Urinary bladder (tissue), 4 donors: ENCODE results near the gene EPS15. TPM values are rescaled to one million over a fixed set of nuclear protein-coding genes. Genes with fewer than 3 reads are reported as not detected.

Experiments
- DNase-seq: peaks from one replicate; pipeline ENCODE4 v3.0.0-alpha.2; 2015; ENCODE audit errors: extremely low spot score
- H3K27ac ChIP-seq: one replicate; pipeline ENCODE4 v1.5.1; 2013; ENCODE audit warnings: low read depth, mild to moderate bottlenecking, moderate library complexity
- H3K36me3 ChIP-seq: one replicate; pipeline ENCODE4 v1.6.1; 2013; ENCODE audit warnings: mild to moderate bottlenecking, moderate library complexity; ENCODE audit not compliant: insufficient read depth
- H3K4me1 ChIP-seq: one replicate; pipeline ENCODE4 v1.6.1; 2013; ENCODE audit warnings: mild to moderate bottlenecking, moderate library complexity; ENCODE audit not compliant: insufficient read depth
- H3K4me3 ChIP-seq: one replicate; pipeline ENCODE4 v1.5.1; 2013; ENCODE audit warnings: low read depth, low read length
- WGBS: extraction: QIAGEN DNeasy Blood & Tissue Kit; methylation state at CpG from one replicate; pipeline ENCODE4 v1.1.7; 2013; 5-methylcytosine and 5-hydroxymethylcytosine counted together
- polyA plus RNA-seq: library from polyadenylated mRNA; stranded (reverse); fragments of 200-250 nt; gene quantifications from one replicate; pipeline ENCODE4 v1.2.3, GENCODE V29; 2013
- total RNA-seq: library from RNA; depleted of rRNA; stranded (reverse); fragments of >200 nt; gene quantifications from one replicate; pipeline ENCODE4 v1.2.3, GENCODE V29; 2014
- donor health status: healthy with polysubstance abuse.
- donor health status: healthy.

The EPS15 gene
- total and polyA plus RNA-seq, 2 donors = 21.5 to 96.2 TPM

- WGBS = 92% methylated on average over 5 of the region's 5 CpGs
- no peak for DNase-seq
- H3K4me3 ChIP-seq = no peak overlapping the region
- no peak overlapping the region for H3K27ac ChIP-seq
- H3K4me1 ChIP-seq = no peaks in the 10 kb centered on the region
- H3K36me3 ChIP-seq = no peaks in the 10 kb centered on the region
Measured at GRCh38 chr1:51435878-51436277, 83.2 kb downstream of the EPS15 start.

DNA sequence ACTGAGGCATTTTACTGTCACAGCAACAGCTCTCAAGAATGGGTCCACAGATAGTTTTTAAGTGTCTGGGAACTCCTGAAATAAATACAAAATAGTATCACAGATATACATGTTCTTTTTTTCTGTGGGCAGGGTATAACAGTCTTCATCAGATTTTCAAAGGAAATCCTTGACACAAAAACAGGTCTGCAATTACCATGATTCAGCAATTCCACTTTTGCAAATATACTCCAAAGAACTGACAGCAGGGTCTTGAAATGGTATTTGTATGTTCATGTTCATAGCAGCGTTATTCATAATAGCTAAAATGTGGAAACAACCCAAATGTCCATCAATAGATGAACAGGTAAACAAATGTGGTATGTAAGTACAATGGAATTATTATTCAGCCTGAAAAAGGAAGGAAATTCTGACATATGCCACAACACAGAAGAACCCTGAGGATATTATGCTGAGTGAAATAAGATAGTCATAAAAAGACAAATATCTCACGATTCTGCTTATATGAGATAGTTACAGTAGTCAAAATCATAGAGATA, 85.0 kb downstream of the EPS15 start:
- H3K36me3 ChIP-seq = peaks cover 2% of the 10 kb centered on the region
- no peak overlapping the region for H3K27ac ChIP-seq
- H3K4me1 ChIP-seq = no peaks in the 10 kb centered on the region
- DNase-seq = no peak
- 71% methylated on average over 2 of the region's 2 CpGs for WGBS
- no peak overlapping the region for H3K4me3 ChIP-seq

DNA sequence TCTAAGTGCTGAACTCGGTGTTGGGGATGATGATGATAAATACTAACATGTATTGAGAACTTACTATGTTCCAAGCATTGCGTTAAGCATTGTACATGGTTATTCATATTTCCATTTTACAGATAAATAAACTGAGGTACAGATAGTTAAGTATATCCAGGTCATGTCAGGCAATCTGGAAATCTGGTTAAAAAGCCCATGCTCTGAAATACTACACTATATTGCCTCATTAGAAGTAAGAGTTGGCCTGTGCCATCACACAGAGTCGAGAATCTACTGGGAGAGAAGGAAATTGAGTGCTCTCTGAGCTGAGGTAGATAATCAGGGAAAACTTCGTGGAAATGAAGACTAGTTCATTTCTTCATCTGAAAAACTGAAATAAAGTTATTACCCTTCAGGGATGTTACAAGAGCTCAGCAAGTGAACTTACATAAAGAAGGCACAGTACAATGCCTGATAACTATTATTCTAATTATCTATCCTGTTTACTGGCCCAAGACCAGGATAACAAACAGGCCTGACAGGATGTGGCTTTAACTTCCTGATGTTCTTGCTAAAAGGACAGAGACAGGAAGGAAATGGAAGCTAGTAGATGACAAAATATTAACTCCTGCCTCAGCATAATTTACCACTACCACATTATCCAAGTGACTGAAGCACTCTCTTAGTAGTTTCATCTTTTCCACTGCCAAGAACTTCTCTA, 85.6 kb downstream of the EPS15 start:
- Histone ChIP-seq H3K36me3 (peaks cover 2% of the 10 kb centered on the region), H3K4me1 (no peaks in the 10 kb centered on the region), H3K4me3 (no peak overlapping the region), H3K27ac (no peak overlapping the region)
- no peak for DNase-seq
- 84% methylated on average over 4 of the region's 4 CpGs for WGBS

DNA sequence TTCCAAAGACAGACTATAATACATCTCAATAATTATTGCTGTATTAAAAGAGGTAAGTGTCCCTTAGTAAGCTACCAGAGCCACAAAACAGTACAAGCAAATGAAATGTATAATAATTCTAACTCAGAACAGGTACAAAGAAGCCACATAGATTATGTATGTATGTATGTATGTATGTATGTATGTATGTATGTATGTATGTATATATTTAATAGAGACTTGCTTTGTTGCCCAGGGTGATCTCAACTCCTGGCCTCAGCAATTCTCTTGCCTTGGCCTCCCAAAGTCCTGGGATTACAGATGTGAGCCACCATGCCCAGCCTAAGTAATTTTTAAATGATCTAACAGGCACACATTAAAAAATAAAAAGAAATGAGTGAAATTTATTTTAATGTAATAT, 86.9 kb downstream of the EPS15 start:
- H3K4me1 ChIP-seq = no peaks in the 10 kb centered on the region
- no peak overlapping the region for H3K4me3 ChIP-seq
- DNase-seq = no peak
- no peak overlapping the region for H3K27ac ChIP-seq
- peaks cover 6% of the 10 kb centered on the region for H3K36me3 ChIP-seq

GRCh38 chr1:51427438-51427837, 91.6 kb downstream of the EPS15 start:
- H3K4me3 ChIP-seq = no peak overlapping the region
- H3K36me3 ChIP-seq = peaks cover 6% of the 10 kb centered on the region
- no peaks in the 10 kb centered on the region for H3K4me1 ChIP-seq
- WGBS = 99% methylated on average over 1 of the region's 1 CpG
- no peak for DNase-seq
- H3K27ac ChIP-seq = no peak overlapping the region

DNA sequence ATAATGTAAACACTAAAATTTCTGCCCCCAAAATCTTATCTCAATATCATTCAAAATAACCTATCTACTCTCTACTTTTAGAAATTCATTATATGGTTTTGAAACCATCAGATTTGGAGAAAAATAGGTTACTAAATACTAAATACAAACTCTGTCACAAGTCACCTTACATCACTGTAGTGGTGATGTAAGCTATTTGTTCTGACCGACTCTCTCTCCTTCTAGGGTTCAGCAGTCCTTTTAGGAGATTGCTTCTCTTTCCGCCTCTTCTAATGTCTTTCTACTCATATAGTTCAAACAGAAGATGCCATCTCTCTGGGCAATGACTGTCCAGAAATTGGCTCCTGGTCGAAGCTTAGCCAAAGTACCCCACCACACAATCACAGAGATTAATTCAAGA, 93.1 kb downstream of the EPS15 start:
- DNase-seq = no peak
- 85% methylated on average over 3 of the region's 3 CpGs for WGBS
- Histone ChIP-seq H3K27ac (no peak overlapping the region), H3K36me3 (peaks cover 6% of the 10 kb centered on the region), H3K4me1 (no peaks in the 10 kb centered on the region), H3K4me3 (no peak overlapping the region)

- H3K27ac ChIP-seq = no peak overlapping the region
- WGBS = 96% methylated on average over 1 of the region's 1 CpG
- H3K36me3 ChIP-seq = peaks cover 5% of the 10 kb centered on the region
Measured at GRCh38 chr1:51425273-51425672, 93.8 kb downstream of the EPS15 start.

DNA sequence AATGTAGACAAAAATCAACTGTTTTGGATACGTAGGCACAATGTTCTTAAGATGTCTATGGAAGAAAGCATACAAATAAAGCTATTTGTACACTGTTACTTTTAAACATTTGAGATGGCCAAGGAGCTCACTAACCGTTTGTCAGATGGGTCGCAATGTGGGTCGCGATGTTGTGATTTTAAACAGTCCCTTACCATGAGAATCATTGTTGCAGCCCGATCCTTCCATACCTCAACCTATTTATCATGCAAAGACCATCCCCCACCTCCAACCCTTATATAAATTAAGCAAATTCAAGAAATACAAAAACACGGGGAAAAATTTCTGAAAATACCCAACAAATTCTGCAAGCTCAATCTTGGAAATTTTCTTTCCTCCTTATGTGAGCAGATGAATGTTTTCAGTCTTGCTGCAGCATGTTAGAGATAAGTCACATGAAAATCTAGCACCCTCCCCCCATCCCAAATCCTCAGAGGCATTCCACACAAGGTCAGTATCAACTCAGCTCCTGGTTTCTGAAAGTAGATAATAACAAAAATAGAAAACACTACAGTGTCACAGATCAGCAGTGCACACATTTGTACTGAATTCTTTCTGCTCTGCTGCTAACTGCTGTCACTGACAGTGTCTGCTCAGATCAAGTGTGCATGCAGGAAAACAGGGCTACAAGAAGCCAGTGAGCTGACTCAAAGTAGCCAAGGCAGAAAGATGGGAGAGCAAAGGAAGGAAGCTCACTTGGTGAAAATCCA, 95.8 kb downstream of the EPS15 start:
- WGBS = 35% methylated on average over 7 of the region's 7 CpGs
- no peak overlapping the region for H3K27ac ChIP-seq
- H3K36me3 ChIP-seq = peaks cover 5% of the 10 kb centered on the region
- H3K4me3 ChIP-seq = no peak overlapping the region
- no peaks in the 10 kb centered on the region for H3K4me1 ChIP-seq
- DNase-seq = no peak

More at GRCh38 chr1:51425273-51425672, 93.8 kb downstream of the EPS15 start:
- DNase-seq = no peak
- no peak overlapping the region for H3K4me3 ChIP-seq
- no peaks in the 10 kb centered on the region for H3K4me1 ChIP-seq

DNA sequence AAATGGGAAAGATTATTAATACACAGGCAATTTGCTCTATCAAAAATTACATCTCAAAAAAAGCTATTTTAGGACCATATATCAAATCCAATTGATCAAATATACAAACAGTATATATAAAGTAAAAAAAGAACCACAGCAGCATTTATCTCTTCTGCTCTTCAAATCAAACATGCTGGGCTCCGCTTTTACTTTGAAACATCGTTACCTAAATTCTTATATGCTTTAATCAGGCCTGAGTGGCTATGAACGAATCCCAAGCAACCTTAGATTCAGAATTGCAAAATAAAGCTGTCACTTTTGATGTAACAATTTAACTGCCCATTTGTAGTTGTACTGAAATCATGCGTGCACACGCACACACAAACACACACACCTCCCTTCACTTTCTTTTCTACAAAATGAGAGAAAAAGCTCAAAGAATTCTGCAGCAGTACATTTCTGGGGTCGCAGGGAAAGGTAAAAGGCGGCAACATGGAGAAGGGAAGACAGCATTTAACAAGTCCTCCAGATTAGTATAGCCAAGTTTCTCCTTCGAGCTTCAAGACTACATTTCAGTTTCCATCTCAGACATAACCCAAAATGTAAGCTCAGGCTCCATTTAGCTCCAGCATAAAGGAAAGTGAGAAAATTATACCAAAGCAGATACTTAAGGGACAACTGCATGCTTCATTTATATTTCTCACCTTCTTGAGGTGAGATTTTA, 96.5 kb downstream of the EPS15 start:
- Histone ChIP-seq H3K36me3 (peaks cover 4% of the 10 kb centered on the region), H3K4me1 (no peaks in the 10 kb centered on the region), H3K4me3 (no peak overlapping the region), H3K27ac (no peak overlapping the region)
- 47% methylated on average over 8 of the region's 8 CpGs for WGBS
- DNase-seq = no peak

DNA sequence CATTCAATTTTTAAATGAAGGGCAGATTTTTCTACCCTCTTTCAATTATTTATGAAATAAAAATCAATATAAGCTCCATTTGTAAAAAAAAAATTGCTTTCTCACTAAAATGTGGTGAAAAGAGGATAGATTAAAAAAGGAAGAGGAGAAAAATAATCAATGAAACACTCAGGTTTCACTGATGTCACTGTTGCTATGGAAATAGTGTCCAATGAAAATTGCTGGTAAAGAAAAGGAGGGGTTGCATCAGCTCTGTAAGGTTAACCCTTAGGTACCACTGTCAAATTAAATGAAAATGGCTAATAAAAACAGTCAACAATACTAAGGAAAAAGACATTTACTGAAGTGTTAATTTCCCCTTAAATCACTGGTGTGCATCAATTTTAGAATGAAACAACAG, 97.1 kb downstream of the EPS15 start:
- Histone ChIP-seq H3K4me3 (no peak overlapping the region), H3K27ac (no peak overlapping the region), H3K36me3 (no peaks in the 10 kb centered on the region), H3K4me1 (no peaks in the 10 kb centered on the region)
- DNase-seq = peak; percentile 50

GRCh38 chr1:51420867-51421627, 98.0 kb downstream of the EPS15 start:
- no peak for DNase-seq
- no peak overlapping the region for H3K4me3 ChIP-seq
- 56% methylated on average over 2 of the region's 2 CpGs for WGBS
- no peaks in the 10 kb centered on the region for H3K4me1 ChIP-seq
- H3K36me3 ChIP-seq = no peaks in the 10 kb centered on the region
- no peak overlapping the region for H3K27ac ChIP-seq

- H3K27ac ChIP-seq = no peak overlapping the region
- H3K4me3 ChIP-seq = no peak overlapping the region
- WGBS = 94% methylated on average over 2 of the region's 2 CpGs
- no peaks in the 10 kb centered on the region for H3K4me1 ChIP-seq
- no peak for DNase-seq
- H3K36me3 ChIP-seq = no peaks in the 10 kb centered on the region
Measured at GRCh38 chr1:51418384-51418959, 100.6 kb downstream of the EPS15 start.
